Thyroid gland (tissue), 4 donors: Measurements from ENCODE around the gene PDCD4.

Experiments
- CTCF ChIP-seq, 6 experiments: fragments of 200-600 bp in 3 of 6; fragments of 450-650 bp in 3 of 6; sonication (generic) in 3 of 6; IDR thresholded peaks; one replicate each; pipeline ENCODE4 v1.5.1; 2016 to 2019; ENCODE audit warnings: antibody characterized with exemption in 6 of 6, mild to moderate bottlenecking in 2 of 6, inconsistent platforms in 1 of 6, moderate library complexity in 1 of 6
- POLR2A ChIP-seq, 2 donors: fragments of 450-650 bp; IDR thresholded peaks; one replicate each; pipeline ENCODE4 v1.6.1; 2017; ENCODE audit warnings: antibody characterized with exemption in 2 of 2, mild to moderate bottlenecking in 2 of 2, moderate library complexity in 1 of 2

DNA sequence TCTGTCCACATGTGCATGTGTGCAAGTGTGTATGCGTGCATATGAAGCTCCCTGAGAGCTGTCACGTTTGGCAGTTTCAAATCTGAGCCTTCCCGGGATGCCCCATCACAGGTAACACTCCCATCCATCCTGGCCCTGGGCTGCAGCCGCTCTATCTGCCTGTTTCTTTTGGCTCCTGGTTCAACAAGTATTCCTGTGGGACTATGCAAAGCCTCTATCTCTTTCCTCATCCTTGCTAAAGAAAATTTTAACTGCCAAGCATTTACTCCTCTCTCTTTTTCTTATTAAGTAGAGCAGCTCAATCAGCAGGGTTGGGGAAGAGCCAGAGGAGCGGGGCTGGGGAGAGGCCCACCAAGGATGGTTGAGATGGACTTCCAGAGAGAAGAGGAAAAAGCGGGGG, 24.4 kb upstream of the PDCD4 start:
- TF ChIP-seq CTCF (IDR thresholded peaks at IDR 0.05) = no peak
- TF ChIP-seq POLR2A (IDR thresholded peaks at IDR 0.05) = no peak
